ENCODE measurements around the gene DDX53. TPM values are rescaled to one million over a fixed set of nuclear protein-coding genes. Genes with fewer than 3 reads are reported as not detected.
A peak's percentile ranks its signal among the peaks of the same experiment; 100 is the strongest.

Gene DDX53
- total and polyA plus RNA-seq, 2 experiments from 2014 or later = not detected

DNA sequence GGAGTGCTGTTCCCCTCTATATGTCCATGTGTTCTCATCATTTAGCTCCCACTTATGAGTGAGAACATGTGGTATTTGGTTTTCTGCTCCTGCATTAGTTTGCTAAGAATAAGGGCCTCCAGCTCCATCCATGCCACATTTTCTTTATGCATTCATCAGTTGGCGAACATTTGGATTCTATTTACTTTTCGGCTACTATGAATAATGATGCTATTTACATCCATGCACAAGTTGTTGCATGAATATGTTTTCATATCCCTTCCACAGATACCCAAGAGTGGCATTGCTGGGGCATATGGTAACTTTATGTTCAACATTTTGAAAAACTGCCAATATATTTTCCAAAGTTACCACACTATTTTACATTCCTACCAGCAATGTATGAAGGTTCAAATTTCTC is 13.8 kb upstream of the DDX53 start:
- Histone ChIP-seq H3K4me3 (no peak overlapping the region), H3K9me3 (ENCODE audit: low read depth) (no peaks in the 10 kb centered on the region), H3K4me1 (ENCODE audit: low read depth) (no peaks in the 10 kb centered on the region), H3K36me3 (no peaks in the 10 kb centered on the region), H3K27ac (no peak overlapping the region), H3K27me3 (no peaks in the 10 kb centered on the region)
- DNase-seq (ENCODE audit: low read depth in 1 of 2, low spot score in 1 of 2) = no peak
- TF ChIP-seq, protein P1, sequence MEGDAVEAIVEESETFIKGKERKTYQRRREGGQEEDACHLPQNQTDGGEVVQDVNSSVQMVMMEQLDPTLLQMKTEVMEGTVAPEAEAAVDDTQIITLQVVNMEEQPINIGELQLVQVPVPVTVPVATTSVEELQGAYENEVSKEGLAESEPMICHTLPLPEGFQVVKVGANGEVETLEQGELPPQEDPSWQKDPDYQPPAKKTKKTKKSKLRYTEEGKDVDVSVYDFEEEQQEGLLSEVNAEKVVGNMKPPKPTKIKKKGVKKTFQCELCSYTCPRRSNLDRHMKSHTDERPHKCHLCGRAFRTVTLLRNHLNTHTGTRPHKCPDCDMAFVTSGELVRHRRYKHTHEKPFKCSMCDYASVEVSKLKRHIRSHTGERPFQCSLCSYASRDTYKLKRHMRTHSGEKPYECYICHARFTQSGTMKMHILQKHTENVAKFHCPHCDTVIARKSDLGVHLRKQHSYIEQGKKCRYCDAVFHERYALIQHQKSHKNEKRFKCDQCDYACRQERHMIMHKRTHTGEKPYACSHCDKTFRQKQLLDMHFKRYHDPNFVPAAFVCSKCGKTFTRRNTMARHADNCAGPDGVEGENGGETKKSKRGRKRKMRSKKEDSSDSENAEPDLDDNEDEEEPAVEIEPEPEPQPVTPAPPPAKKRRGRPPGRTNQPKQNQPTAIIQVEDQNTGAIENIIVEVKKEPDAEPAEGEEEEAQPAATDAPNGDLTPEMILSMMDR (IDR thresholded peaks at IDR 0.05; ENCODE audit: low read depth, low read length) = no peak

DNA sequence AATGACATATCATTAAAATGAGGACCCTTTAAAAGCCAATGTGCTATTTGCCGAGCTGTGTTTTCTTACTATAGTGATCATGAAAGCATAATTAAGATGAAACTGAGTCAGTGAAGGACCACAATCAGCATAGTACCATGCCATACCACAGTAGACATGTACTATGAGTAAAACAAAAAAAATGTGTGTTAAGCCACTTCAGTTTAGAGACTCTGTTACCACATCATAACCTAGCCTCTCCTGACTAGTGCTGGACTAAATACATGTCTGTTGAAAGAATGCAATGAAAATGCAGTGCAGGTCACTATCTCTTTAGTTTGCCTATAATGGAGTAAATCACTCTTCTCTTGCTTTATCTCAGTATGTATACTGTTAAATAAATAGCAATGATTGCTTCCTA is 12.3 kb upstream of the DDX53 start:
- Histone ChIP-seq H3K27me3 (no peaks in the 10 kb centered on the region), H3K9me3 (ENCODE audit: low read depth) (no peaks in the 10 kb centered on the region), H3K4me3 (no peak overlapping the region), H3K27ac (no peak overlapping the region), H3K36me3 (no peaks in the 10 kb centered on the region), H3K4me1 (ENCODE audit: low read depth) (no peaks in the 10 kb centered on the region)
- DNase-seq (ENCODE audit: low read depth in 1 of 2, low spot score in 1 of 2) = no peak
- TF ChIP-seq, protein P1 (IDR thresholded peaks at IDR 0.05; ENCODE audit: low read depth, low read length) = no peak

DNA sequence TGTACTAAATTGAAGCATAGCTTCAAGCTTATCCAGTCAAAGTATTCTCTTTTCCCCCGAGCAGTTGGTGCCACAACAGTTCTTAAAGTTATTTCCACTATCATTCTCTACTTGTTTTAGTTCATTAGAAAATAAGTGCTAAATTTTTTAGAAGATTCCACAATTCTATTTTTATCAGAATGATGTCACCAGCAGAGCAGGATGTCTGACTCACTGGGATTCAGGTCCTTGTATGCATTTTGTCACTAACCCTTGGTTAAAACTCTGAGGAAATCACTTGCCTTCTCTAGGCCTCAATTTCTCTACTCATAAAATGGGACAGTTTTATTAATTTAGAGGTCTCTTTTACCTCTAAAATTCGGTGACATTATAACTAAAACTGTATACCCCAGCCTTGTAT is 3.4 kb downstream of the DDX53 start:
- no peak overlapping the region for H3K27ac ChIP-seq
- peak in 1 of 2 donors; percentile 25 for DNase-seq (ENCODE audit: low read depth in 1 of 2, low spot score in 1 of 2)

DNA sequence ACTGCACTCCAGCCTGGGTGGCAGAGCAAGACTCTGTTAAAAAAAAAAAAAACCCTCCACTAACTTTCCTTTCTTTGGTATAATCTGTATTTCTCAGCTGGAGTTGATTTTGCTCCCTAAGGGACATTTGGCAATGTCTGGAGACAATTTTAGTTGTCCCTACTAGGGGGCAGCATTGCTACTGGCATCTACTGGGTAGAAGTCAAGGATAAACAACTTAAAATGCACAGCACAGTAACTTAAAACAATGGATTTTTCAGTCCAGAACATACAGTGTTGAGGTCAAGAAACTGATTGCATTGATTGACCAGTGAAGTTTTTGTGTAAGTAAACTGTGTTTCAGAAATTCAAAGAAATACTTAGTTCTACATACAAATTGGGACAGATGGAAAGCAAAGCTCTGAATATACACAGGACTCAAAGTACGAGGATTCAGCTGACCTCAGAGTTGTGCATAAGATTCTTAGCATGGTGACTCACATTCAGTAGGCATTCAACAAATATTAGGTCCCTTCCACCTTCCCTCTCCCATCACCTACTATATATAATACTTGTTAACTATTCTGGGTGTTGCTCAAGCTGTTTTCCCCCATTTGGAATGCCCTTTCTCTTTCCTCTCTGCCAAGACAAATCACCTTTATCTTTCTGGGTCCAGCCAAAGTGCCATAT is 8.8 kb downstream of the DDX53 start:
- Histone ChIP-seq H3K4me3 (no peak overlapping the region), H3K36me3 (no peaks in the 10 kb centered on the region), H3K27me3 (no peaks in the 10 kb centered on the region), H3K27ac (no peak overlapping the region), H3K4me1 (ENCODE audit: low read depth) (peaks cover 25% of the 10 kb centered on the region), H3K9me3 (ENCODE audit: low read depth) (no peaks in the 10 kb centered on the region)
- peak; percentile 53 to 58 for DNase-seq (ENCODE audit: low read depth in 1 of 2, low spot score in 1 of 2)
- TF ChIP-seq, protein P1 (IDR thresholded peaks at IDR 0.05; ENCODE audit: low read depth, low read length) = peak; percentile 38

More for the DNA sequence above, 3.4 kb downstream of the DDX53 start:
- Histone ChIP-seq H3K9me3 (ENCODE audit: low read depth) (no peaks in the 10 kb centered on the region), H3K4me1 (ENCODE audit: low read depth) (no peaks in the 10 kb centered on the region), H3K36me3 (no peaks in the 10 kb centered on the region), H3K27me3 (no peaks in the 10 kb centered on the region), H3K4me3 (no peak overlapping the region)
- TF ChIP-seq, protein P1 (IDR thresholded peaks at IDR 0.05; ENCODE audit: low read depth, low read length) = no peak

DNA sequence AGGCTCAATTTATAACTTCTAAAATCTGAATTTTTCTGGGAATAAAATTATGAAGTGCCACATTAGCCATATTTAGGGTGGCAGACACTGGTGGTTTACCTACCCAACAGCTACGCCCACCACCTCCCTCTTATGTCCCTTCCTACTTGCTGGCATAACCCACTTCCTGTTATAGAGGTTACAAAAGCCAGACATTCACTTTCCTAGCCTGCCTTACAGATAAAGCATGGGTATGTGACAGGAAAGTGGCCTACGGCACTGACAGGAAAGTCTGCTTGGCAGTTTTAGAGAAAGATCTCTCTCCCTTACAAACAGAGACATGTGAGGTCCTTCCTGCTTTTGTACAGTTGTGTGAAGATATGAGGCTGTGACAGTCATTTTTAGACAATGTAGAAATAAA is 12.4 kb downstream of the DDX53 start:
- TF ChIP-seq, protein P1 (IDR thresholded peaks at IDR 0.05; ENCODE audit: low read depth, low read length) = no peak
- H3K27ac ChIP-seq = peak overlapping the region; percentile 87
- DNase-seq (ENCODE audit: low read depth in 1 of 2, low spot score in 1 of 2) = peak in 1 of 2 donors; percentile 59
- no peaks in the 10 kb centered on the region for H3K36me3 ChIP-seq
- H3K9me3 ChIP-seq (ENCODE audit: low read depth) = no peaks in the 10 kb centered on the region
- no peak overlapping the region for H3K4me3 ChIP-seq
- H3K27me3 ChIP-seq = no peaks in the 10 kb centered on the region
- peaks cover 35% of the 10 kb centered on the region for H3K4me1 ChIP-seq (ENCODE audit: low read depth)

Data from cardiac muscle cell (in vitro differentiated cells and primary cell).